ENCODE results near the gene STAB1.

DNA sequence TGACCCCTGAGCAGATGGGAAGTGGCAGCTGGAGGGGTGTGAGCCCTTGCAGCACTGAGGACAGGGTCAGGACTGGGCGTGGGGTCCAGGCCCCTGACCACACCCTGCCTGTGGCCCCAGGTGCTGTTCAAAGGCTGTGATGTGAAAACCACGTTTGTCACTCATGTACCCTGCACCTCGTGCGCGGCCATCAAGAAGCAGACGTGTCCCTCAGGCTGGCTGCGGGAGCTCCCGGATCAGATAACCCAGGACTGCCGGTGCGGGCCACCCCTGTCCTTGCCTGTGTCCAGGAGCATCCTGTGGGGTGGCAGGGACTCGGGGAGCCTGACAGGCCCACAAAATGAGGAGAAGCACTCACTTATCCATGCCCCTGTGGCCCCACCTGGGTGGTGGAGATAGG lies 5.9 kb downstream of the STAB1 start:
- no peak for TF ChIP-seq POLR2A (IDR thresholded peaks at IDR 0.05)
- TF ChIP-seq, protein P1, sequence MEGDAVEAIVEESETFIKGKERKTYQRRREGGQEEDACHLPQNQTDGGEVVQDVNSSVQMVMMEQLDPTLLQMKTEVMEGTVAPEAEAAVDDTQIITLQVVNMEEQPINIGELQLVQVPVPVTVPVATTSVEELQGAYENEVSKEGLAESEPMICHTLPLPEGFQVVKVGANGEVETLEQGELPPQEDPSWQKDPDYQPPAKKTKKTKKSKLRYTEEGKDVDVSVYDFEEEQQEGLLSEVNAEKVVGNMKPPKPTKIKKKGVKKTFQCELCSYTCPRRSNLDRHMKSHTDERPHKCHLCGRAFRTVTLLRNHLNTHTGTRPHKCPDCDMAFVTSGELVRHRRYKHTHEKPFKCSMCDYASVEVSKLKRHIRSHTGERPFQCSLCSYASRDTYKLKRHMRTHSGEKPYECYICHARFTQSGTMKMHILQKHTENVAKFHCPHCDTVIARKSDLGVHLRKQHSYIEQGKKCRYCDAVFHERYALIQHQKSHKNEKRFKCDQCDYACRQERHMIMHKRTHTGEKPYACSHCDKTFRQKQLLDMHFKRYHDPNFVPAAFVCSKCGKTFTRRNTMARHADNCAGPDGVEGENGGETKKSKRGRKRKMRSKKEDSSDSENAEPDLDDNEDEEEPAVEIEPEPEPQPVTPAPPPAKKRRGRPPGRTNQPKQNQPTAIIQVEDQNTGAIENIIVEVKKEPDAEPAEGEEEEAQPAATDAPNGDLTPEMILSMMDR (IDR thresholded peaks at IDR 0.05 in 4 of 5, conservative IDR thresholded peaks at IDR 0.05 in 1 of 5) = no peak

All from gastrocnemius medialis (tissue), 4 donors.